Endometrium (tissue), 2 donors: ENCODE data around the gene CPOX.

Experiments used
- FAIRE-seq: peaks from 2 replicates; lab custom pipeline; 2012; peaks lifted over from hg19 to GRCh38; lab: Jason Lieb, UNC
- donor health status: control.
- donor health status: control.

The CPOX gene

DNA sequence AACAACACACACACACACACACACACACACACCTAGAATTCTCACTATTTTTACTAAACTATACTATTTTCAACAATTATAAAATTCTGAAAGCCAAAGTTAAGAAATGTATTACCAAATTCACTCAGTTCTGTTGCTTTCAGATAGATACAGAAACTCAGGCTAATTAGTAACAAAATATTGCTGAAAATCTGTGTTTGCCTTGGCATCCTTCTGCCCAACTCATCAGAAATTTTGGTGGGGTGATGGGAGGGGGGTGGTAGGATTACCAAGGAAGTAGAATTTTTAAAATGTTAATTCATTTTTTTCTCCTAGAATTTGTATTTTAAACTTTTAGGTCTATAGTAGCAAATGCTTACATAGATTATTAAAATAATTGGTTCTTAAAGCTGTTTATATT, 2.7 kb upstream of the CPOX start:
- FAIRE-seq: no peak

DNA sequence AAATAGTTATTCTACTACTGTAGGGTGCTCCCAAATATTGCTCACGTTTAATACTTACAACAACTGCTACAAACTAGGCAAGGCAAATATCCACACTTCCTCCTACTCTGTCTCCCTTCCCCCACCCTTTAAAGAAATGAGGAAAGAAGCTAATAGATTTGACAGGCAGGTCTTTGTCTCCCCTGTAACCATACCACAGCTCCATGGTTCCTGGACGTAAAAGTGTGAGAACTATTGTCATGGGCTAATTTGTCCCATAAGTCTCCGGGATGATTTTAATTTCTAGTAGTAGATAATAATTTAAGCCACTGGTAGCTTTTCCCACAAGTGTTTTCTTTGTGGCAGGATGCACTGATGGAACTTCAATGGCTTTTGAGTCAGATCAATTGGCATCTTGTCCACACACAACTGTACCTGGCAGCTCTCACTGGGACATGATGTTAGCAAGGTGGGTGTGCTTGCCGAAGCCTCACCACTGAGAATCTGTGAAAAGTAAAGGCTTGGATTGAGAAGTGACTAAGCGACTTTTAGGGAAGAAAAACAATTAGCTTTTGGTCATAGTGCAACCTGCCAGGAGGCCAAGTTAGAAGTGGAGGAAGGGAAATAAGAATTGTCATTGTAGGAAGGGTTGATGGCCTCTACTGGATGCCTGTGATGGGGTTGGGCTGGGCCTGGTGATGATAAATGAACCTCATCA, 1.4 kb upstream of the CPOX start:
- FAIRE-seq: no peak

DNA sequence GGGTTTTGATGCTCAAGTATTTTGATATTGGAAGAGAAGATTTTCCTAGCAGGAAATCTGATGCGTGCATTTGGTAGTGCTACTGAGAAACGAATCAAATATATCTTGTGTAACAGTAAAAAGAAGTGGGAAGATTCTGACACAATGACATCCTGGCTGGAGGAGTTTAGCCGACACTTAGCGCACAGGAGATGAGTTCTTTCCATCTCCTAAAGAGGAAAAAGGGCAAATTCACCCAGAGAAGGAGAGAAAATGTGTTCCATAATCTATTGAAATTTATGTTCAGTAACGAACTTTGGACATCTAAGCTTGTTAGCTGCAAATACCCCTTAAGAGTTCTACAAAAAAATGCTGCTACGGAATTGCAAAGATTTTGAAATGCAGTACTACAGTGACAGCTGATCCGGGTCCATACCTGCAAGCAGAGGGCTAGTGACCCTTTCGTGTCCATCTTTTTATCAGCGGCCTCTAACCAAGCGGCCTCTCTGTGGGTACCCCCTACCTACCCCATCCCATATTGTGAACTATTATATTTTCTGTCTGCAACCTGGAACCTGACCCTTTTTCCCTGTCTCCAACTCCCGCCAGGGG, 971 bp downstream of the CPOX start:
- FAIRE-seq: no peak

DNA sequence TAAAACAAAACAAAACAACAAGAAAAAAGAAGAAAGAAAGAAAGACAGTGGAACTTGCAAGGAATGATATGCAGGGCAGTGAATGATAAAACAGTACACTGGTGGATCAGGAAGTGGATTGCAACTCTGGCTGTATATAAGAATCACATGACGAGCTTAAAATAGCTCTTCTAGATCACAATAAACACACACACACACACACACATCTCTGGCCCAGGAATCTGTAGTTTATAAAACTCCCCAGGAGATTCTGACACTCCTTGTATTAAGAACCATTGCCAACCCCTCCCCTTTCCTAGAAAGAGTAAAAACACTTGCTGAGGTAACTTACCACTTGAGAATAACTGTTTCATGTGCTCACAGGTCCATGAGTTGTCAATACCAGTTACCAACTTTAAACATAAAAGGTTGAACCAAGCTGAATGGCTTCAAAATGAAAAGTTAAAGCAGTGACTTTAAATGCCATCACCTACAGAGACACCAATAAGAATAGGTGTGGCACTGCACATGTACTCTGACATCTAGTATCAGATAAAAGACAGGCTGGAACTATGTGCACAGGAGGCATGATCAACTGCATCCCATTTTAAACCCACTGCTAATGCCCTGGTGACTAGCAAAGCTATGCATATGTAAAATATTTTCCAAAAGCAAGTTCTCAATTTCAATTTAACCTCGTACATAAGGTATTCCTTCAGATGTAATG, 3.9 kb downstream of the CPOX start:
- FAIRE-seq: no peak

DNA sequence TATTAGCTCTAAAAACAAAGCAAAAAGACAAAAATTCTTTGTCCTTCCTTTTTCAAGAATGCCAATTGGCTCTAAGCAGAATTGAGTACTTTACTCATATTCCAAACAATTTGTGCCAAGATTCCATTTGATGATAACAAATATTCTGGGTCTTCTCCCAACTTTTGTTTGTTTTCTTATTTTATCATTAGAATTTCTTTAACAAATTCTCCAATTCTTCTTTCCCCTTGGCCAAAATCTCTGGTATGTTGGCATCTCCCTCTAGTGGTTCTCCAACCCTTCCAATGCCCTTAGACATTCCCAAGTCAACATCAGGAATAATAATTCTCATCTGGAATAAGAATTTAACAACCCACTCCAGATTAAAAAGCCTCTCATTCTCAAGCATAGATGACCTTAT, 5.3 kb downstream of the CPOX start:
- no peak for FAIRE-seq

DNA sequence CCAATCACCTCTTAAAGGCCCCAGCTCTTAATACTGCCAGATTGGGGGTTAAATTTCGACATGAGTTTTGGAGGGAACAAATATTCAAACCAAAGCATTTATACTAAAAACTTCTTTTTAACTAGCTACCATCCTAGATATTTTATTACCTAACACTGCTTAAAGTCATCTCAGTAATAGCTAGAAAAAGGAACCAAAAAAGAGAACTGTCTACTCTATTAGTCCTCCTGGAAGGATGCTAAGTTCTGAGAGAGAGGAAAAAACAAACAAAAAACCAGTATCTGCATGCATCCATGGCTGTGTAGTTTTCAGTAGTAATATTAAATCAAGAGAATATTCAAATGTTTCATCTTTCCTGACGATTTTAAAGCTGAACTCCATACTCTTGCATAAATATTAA, 5.8 kb downstream of the CPOX start:
- no peak for FAIRE-seq

DNA sequence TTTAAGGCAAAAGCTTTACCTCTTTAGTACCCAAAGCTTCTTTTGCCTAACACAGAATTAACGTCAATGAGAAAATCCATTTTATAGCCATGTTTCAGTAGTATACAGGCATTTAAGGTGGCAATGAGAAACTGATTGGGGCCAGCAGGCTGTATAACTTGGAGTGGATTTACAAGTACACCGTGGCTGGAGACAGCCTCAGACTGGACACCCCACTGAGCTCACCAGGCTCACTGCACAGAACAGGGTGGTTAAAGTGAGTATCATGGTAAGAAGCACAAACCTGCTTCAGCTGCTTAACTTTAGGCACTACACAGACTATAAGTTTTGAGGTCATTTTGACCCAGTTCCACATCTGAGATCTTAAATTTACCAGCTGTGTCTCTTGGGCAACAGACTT, 8.9 kb downstream of the CPOX start:
- no peak for FAIRE-seq

DNA sequence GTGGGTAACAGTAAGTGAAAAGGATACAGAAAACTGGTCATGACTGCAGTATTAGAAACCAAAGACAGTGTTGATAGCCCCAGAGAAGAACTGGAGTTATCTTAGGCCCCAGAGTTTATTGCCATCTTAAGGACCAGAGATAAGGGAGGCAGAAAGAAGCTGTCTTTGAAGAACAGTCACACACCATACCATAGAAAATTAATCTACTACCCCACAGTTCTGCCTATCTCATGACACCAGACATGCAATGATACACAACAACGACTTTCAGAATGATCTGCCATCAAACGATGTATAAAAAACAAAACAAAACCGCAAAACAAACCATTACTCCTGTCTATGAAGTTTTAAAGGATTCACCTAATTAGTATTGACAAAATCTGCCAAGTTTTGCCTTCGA, 9.6 kb downstream of the CPOX start:
- no peak for FAIRE-seq

DNA sequence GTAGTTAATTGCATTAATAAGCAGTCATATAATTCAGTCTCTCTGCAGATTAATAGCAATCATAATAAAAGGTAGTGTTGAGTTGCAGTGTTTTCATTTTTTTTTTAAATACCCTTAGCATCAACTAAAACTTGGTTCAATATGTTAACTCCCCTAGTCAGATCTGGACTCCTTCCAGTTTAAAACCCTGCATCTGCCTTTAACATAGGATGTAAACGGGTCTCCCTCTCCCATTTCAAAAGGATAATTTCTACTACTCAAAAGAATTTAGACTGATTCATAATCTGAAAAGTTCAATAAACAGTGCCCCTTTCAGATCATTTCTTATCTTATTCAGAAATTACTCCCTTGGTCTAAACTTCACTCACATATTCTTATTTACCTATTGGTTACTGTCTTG, 11.4 kb downstream of the CPOX start:
- FAIRE-seq: no peak

DNA sequence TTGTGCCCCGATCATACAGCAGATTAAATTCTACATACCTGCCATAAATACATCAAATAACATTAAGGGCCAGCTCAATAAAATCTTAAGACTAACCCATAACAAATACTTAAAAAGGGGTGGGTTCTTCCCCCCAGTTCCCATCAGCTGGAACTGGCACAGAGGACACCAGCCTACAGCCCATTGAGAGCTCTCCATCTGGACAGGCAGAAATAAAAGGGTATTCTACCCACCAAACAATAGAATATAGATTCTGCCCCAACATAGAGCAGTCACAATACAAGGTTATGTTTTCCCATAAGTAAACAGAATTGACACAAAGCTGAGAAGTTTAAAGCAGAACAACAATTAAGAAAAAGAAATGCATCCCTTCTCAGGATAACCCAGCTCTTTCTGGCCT, 11.9 kb downstream of the CPOX start:
- no peak for FAIRE-seq

DNA sequence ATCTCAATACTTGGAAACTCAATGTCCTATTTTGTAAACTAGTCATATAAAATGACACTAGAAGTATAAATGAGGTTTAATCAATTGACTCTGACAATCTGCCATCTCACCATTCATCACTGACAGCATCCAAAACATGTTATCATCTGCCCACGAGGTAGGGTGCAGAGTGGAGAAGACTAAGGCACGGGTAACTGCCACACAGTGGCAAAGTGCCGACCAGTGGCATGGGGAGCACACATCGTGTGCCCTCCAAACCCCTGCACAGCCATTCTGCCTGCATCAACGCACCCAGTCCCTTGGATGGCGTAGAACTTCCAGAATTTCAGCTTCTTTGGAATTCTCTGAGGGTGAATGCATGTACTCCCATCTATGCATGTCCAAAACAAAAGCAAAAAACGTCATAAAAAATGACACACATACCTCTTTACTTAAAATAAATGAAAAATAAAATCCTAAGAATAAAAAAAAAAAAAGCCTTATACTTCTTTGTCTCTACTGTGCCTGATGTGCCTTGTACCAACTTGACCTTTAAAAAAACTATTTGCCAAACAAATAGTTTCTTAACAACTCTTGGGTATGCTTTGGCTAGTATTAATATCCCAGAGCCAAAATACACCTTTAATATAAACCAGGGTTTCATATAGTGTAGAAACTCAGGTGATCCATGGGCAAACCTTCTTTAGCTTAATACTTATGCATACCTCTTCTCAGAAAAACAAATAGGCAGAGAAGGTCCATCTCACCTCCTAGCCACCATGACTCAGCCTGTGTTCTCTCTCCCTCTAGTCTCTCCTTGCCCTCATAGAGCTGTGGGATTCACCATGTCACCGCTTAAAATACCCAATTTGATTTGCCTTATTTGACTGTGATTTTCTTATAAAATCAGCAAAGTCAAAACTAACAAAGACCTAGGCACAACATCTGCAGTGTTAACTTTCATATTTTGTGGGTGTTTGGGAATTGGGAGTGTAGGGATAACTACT, 12.7 kb downstream of the CPOX start:
- FAIRE-seq: no peak

DNA sequence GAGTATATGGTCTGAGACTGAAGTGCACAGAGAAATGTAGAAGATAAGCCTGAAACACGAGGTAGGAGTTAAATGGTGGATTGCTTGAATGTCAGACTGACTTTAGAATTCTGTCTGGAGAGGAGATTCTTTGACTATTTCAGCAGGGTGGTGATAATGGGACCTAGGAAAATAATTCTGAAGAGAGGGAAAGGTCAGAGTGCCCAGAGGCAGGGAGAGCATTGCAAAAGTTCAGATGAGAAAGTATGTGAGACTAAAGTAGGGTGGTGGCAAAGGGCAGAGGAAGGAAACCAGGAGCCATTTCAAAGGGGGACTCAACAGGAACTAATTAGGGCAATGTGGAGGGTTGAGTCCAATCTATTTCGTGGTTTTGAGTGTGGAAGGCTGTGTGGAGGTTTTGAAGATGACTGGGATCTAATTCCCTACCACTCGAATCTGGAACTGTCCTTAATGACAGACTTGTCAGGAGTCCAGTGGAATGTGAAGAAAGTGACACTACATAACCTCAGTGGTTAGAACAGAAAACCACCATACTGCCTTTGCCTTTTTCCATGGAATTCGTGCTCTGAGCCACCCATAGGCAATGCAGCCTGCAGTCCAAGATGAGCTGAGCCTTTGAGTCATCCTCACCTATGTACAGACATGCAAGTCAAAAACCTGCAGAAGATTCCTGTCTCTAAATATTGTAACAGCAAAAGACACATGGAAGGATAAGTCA, 16.1 kb downstream of the CPOX start:
- FAIRE-seq: no peak

DNA sequence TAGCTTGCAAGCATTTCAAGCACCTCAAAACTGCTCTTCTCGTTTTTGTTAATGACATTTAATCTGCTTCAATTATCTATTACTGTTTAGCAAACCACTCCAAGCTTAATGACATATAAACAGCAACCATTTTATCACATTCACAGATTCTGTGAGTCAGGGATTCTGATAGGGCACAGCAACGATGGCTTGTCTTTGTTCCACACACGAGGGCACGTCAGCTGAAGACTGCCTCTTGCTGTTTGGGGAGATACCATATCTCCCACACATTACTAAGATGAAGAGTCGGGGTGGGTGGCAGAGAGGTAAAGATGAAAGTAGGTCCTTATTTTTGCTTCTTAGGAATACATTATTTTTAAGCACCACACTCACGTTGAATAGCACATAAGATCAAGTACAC, 19.3 kb downstream of the CPOX start:
- no peak for FAIRE-seq

DNA sequence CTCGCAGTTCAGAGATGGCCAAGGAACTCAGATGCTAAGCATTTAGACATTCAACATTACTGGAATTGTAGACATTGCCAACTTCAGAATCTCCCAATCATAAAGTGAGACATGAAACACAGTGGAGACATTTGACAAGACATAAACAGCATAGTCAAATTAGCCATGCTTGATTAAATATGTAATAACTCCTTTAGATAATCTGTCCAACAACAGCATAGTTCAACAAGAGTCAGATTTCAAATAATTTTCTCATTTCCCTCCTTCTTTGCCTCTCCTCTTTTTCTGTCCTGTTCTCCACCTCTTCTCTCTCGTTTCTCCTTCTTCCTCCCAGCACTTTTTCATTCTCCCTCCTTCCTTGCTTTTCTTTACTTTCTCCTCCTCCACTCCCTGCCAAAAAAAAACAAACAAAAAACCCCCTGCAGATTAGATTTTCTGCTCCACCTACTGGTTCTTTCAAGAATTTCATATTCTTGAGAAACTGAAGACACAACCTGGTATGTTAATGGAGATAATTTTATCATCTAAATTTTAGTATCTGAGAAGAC, 20.2 kb downstream of the CPOX start:
- peak; percentile 86 for FAIRE-seq

DNA sequence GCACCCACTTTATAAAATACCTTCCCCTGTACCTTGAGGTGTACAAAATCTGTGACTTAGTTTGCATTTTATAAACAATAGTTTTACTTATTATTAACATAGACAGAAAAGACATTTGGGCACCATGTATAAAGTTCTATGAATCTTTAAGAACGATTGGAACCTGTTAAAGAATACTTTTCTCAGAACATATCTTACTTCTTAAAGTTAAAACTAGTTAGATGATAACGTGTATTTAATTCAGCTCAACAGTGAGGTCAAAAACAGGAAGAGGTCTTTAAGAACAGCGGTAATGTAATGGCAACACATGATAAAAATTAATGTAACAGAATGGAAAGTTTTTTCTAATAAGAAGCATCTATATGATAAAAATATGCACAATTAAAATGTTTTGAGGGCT, 25.0 kb downstream of the CPOX start:
- no peak for FAIRE-seq

DNA sequence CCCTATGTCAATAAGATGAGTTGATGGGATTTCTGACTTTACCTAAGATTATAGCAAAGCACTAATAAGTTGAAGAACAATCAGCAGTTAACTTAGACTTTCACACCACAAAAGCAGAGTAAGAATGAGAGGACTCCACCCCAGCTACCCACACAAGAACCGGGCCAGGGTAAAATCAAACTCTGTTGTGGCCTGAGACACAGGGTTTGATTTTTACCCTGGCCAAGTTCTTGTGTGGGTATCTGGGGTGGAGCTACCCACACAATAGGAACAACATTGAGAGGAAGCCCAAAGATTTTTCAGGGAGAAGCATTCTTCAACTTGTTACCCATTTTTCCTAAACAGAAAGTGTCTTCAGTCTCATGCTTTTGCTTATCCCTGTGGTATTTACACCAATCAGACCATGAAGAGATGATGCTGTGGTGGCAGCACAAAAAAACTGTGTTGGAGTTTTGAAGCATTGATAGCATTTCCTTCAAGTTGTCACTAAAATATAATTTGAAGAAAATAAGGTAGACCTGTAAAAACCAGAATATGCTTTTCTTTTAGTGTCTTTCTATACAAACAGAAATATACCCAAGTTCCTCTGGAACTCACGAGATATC, 25.6 kb downstream of the CPOX start:
- FAIRE-seq: no peak

DNA sequence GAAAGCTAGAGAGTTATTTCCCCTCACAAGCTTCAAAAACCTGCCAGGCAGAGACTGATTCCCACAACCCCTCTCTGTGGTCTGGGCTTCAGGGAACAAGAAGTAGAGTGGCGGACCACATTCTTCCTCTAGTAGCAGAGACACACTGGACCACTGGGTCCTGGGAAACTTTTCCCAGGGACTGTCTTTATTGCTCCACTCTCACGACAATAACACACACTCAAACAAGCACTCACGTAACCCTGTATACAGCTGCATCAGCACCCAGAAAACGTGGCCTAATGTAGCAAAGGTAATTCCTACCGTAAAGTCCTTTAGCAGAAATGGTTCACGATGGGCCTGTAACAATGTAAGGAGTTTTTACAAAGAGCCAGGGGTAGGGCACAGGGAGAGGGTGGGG, 27.6 kb downstream of the CPOX start:
- no peak for FAIRE-seq

DNA sequence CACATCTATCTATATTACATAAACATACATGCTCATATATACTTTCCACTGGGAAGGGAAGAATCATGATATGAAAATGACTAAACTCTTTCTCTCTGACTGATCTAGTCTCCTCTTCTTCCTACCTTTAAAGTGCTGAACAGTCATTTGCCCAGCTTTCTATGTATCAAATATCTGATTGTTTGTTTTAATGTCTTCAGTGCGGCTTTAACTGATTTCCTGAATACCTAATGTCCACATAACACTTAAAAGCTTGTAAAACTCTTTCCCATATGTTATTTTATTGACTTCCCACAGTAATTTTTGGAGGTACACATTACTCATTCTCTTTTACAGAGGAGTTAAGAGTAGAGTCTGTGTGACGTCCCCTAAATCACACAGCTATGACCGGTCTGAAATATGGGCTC, 28.2 kb downstream of the CPOX start:
- no peak for FAIRE-seq

DNA sequence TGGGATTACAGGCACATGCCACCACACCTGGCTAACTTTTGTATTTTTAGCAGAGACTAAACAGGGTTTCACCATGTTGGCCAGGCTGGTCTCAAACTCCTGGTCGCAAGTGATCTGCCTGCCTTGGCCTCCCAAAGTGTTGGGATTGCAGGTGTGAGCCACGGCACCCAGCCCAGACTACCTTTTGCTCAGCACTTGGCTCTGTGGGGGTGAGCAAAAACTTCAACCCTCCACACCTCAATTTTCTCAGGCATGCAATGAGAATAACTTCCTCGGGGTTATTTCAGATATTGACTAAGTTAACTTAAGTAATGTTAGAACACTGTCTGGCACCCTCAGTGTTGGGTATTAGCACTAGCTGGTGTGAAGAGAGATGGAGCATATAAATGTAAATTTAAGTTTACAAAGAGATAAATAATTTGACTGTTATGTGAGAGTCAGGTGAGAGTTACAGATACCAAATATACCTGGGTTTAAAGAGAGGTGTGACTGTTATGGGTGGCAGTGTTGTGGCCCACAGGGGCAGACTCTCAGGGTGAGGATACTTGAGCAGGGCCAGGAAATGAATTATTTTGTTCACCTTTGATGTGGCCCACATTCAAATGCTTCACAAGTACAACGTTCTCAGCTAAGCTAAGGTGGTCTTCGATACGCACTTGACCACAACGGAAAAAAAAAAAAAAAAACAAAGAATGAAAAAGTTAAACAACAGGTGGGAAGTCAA, 29.0 kb downstream of the CPOX start:
- FAIRE-seq: no peak

DNA sequence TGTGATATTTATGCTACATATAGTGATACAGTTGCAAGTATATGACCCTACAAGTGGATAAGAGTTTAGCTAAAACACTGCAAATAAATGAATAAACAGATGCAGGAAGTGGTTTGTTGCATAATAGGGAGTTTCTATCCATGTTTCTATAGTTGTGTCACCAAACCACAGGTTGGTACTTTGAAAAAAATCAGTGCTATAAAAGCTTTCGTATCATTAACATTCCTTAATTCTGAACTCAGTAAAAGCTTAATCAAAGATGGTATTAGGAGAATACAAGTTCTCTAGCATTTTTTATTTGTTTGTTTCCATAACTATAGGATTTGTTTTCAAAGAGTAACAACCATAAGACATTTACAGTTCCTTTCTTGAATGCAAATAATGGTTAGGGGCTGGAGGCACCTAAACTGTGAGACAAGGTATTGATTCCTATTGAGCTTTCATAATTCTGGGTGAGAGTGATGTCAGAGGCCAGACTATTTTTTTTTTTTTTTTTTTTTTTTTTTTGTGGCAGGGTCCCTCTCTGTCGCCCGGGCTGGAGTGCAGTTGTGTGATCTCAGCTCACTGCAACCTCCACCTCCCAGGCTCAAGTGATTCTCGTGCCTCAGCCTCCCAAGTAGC, 29.6 kb downstream of the CPOX start:
- FAIRE-seq: no peak
